Aorta (tissue), 5 donors: ENCODE measurements around the gene SOHLH2. TPM values are rescaled to one million over a fixed set of nuclear protein-coding genes. Genes with fewer than 3 reads are reported as not detected.

ENCODE experiments used
- ATAC-seq: fragments of 200-7000 bp; cut with Tn5 transposase; one replicate; pipeline ENCODE4 v1.9.1; 2022; ENCODE audit warnings: moderate library complexity; ENCODE audit not compliant: low FRiP score
- DNase-seq, 2 donors: peaks; one replicate each; pipeline ENCODE4 v3.0.0-alpha.2; 2020
- H3K27ac ChIP-seq, 2 donors: one replicate each; pipeline ENCODE4 v1.5.1; 2013; ENCODE audit warnings: low read length in 2 of 2, mild to moderate bottlenecking in 2 of 2, moderate library complexity in 2 of 2, control low read depth in 1 of 2, inconsistent platforms in 1 of 2, low read depth in 1 of 2
- H3K27me3 ChIP-seq, 2 donors: one replicate each; pipeline ENCODE4 v1.6.1; 2013; ENCODE audit warnings: control low read depth in 1 of 2, low read length in 1 of 2, mild to moderate bottlenecking in 1 of 2, moderate library complexity in 1 of 2; ENCODE audit not compliant: insufficient read depth in 2 of 2, control insufficient read depth in 1 of 2
- H3K36me3 ChIP-seq, 2 donors: one replicate each; pipeline ENCODE4 v1.6.1; 2013; ENCODE audit warnings: control low read depth in 1 of 2, low read length in 1 of 2, mild to moderate bottlenecking in 1 of 2; ENCODE audit not compliant: insufficient read depth in 2 of 2, control insufficient read depth in 1 of 2
- H3K4me1 ChIP-seq, 2 donors: one replicate each; pipeline ENCODE4 v1.6.1; 2013; ENCODE audit warnings: low read length in 2 of 2, control low read depth in 1 of 2, mild to moderate bottlenecking in 1 of 2, moderate library complexity in 1 of 2; ENCODE audit not compliant: insufficient read depth in 2 of 2, control insufficient read depth in 1 of 2
- H3K4me3 ChIP-seq, 2 donors: one replicate each; pipeline ENCODE4 v1.5.1; 2013; ENCODE audit warnings: low read length in 2 of 2, control low read depth in 1 of 2, mild to moderate bottlenecking in 1 of 2
- H3K9me3 ChIP-seq: one replicate; pipeline ENCODE4 v1.6.1; 2013; ENCODE audit warnings: mild to moderate bottlenecking, low read length; ENCODE audit not compliant: control insufficient read depth
- WGBS, 2 donors: extraction: QIAGEN DNeasy Blood & Tissue Kit; methylation state at CpG; one replicate each; pipeline ENCODE4 v1.1.7; 2013; 5-methylcytosine and 5-hydroxymethylcytosine counted together
- intact Hi-C, 2 donors: fragments of 100-400 bp; cut with DNase I; formaldehyde crosslinking; loops; one replicate each; pipeline versions ENCODE4 v1.14.2 to v1.15.0; 2022
- polyA plus RNA-seq, 2 donors: library from polyadenylated mRNA; stranded (reverse); fragments of 200-250 nt; gene quantifications; one replicate each; pipeline ENCODE4 v1.2.3, GENCODE V29; 2013
- total RNA-seq, 2 donors: library from RNA; stranded (reverse); fragmentation: NEBNext Ultra II Directional; extraction: Animal tissue kit (Norgen Biotek cat#: 25700); gene quantifications; one replicate each; pipeline ENCODE4 v1.2.1, GENCODE V29; 2021
- donor health status: healthy with polysubstance abuse.
- donor health status: Bipolar disorder and iron deficiency.
- donor health status: DM: no; HTN: no; CAD: no.
- donor health status: DM: no; HTN: no; CAD: no.
- donor health status: DM: yes; HTN: yes; CAD: no.

Gene SOHLH2
- total and polyA plus RNA-seq, 4 donors: 0.63 TPM; not detected in 3

DNA sequence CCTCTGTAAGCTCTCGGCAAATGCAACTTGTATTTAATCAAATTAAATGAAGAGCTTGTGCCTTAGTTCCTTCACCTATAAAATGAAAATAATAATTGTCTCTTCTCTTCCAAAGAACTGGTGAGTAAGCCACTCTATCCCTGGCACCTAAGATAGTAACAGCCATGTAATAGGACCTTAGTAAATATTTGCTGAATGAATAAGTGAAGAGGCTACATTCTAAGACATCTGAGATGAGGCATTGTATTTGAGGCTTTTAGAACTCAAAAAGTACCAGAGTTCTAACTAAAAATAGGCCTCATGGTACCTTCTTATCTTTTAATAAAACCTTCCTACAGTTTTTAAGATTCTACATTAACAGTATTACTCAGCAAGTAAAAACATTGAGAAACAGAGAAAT lies 65.9 kb downstream of the SOHLH2 start:
- ATAC-seq (no peak), DNase-seq (no peak)
- H3K27ac ChIP-seq: no peak overlapping the region
- WGBS, 2 donors: 94 to 96% methylated on average over 1 of the region's 1 CpG
- no peak overlapping the region for H3K4me3 ChIP-seq
- H3K4me1 ChIP-seq: no peaks in the 10 kb centered on the region
- H3K9me3 ChIP-seq: no peaks in the 10 kb centered on the region
- H3K36me3 ChIP-seq: no peaks in the 10 kb centered on the region
- intact Hi-C loops: no loop called here
- no peaks in the 10 kb centered on the region for H3K27me3 ChIP-seq

DNA sequence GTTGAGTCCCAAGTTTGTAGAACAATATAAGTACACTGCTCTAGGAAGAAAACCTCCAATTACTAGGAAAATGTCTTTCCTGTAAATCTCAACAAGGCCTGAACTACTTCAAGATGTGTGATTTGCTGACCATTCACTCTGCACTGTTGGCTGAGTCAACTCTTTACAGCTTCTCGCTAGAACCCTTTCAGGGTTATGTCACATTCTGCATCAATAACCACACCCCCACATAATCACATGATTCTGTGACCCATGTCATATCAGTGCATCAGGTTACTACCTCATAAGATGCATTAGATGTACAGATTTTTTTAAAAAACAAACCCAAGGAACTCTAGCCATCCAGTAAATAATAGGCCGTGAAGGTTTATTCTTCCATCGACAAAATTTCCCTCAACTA lies 67.0 kb downstream of the SOHLH2 start:
- intact Hi-C loops: no loop called here
- Histone ChIP-seq H3K27me3 (no peaks in the 10 kb centered on the region), H3K36me3 (no peaks in the 10 kb centered on the region), H3K9me3 (no peaks in the 10 kb centered on the region), H3K4me3 (no peak overlapping the region), H3K27ac (no peak overlapping the region), H3K4me1 (no peaks in the 10 kb centered on the region)
- ATAC-seq (no peak), DNase-seq (no peak)
- WGBS, 2 donors: 90 to 93% methylated on average over 3 of the region's 3 CpGs

DNA sequence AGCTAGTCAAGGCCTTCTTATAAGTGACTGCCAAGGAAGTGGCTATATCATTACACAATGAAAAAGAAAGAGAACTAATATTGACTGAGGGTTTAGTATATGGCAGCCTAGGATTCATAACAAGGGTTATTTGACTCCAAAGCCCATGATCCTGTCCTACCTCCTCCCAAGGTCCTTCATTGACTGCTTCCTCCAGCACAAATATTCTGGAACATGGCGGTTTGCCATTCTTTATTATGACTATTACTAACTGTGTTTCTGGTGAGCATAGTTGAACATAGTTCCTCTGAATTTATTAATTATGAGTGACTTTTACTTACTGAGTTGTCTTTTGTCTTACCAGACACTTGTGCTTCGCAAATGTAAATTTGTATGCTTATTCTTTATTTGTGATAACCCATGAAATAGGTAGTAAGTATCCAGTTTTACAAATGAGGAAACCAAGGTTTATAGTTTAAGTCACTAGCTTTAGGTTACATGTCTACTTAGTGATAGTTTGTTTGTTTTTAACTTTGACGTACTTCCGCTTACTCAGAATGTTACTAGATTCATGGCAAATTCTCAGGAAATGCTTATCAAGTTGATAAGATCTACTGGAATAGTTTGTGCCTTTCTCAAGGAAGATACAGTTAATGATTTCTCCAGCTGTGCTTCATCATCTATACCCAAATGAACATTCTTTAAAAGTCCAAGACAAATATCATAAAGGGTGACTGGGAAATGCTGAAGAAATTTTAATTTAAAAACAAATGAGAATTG lies 67.7 kb downstream of the SOHLH2 start:
- Histone ChIP-seq H3K27me3 (no peaks in the 10 kb centered on the region), H3K36me3 (no peaks in the 10 kb centered on the region), H3K9me3 (no peaks in the 10 kb centered on the region), H3K4me1 (no peaks in the 10 kb centered on the region), H3K27ac (no peak overlapping the region), H3K4me3 (no peak overlapping the region)
- no peak for DNase-seq
- intact Hi-C loops: no loop called here
- no peak for ATAC-seq
- WGBS, 2 donors: 75 to 79% methylated on average over 4 of the region's 4 CpGs

DNA sequence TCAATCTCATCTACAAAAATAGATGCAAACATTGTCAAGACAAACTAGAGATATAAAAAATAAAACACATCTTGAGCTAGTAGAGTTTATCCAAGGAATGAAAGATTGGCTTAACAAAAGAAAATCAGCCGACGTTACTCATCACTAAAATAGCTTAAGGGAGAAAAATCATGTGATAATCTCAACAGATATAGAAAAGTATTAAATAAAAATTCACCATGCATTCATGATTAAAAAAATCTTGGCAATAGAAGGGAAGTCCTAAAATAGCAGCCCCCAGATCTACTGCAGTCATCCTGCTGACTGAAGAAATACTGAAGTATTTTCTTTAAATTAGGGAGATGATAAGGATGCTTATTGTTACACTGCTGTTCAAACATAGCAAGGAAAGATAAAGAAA lies 70.6 kb downstream of the SOHLH2 start:
- H3K27ac ChIP-seq: no peak overlapping the region
- no peaks in the 10 kb centered on the region for H3K4me1 ChIP-seq
- no peaks in the 10 kb centered on the region for H3K27me3 ChIP-seq
- intact Hi-C loops: no loop called here
- H3K36me3 ChIP-seq: no peaks in the 10 kb centered on the region
- WGBS, 2 donors: 7 to 19% methylated on average over 2 of the region's 2 CpGs
- DNase-seq (no peak), ATAC-seq (no peak)
- no peaks in the 10 kb centered on the region for H3K9me3 ChIP-seq
- no peak overlapping the region for H3K4me3 ChIP-seq

DNA sequence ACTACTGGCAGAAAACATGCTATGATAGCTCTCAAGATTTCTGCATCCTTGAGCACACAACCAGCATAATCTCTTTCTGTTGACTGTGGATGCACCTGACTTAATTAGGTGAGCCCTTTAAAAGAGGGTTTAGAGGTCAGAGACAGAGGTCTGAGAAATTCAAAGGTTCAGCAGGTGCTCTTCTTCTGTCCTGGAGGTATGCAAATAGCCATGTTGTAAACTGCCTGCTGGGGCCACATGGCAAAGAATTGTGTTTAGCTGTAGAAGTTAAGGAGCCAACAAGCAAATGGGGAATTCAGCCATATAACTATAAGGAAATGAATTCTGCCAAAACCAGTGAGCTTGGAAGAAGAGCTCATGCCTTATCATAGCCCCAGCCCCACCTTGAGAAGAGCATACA lies 71.6 kb downstream of the SOHLH2 start:
- no peak for ATAC-seq
- H3K27me3 ChIP-seq: no peaks in the 10 kb centered on the region
- intact Hi-C loops: no loop called here
- H3K27ac ChIP-seq: no peak overlapping the region
- no peaks in the 10 kb centered on the region for H3K9me3 ChIP-seq
- no peak overlapping the region for H3K4me3 ChIP-seq
- no peak for DNase-seq
- H3K4me1 ChIP-seq: no peaks in the 10 kb centered on the region
- H3K36me3 ChIP-seq: no peaks in the 10 kb centered on the region

DNA sequence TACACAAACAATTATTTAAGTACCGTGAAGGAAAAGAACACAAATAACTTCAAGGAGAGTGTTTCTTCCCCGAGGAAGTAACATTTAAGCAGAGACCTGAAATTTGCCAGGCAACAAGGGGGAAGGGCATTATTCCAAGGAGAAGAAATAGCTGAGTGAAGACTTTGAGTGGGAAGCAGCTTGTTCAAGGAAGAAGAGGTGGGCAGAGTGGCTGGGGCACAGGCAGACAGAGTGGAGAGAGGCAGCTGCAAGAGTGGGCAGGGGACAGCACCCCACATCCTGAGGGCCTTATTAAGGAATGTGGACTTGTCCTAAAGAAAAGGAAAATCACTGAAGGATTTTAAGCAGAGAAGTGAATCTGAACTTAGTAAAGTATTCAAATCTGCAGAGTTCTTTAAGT lies 78.5 kb downstream of the SOHLH2 start:
- no peak for ATAC-seq
- H3K27ac ChIP-seq: no peak overlapping the region
- intact Hi-C loops: no loop called here
- no peaks in the 10 kb centered on the region for H3K4me1 ChIP-seq
- H3K27me3 ChIP-seq: no peaks in the 10 kb centered on the region
- no peaks in the 10 kb centered on the region for H3K9me3 ChIP-seq
- no peak overlapping the region for H3K4me3 ChIP-seq
- WGBS, 2 donors: 70 to 72% methylated on average over 2 of the region's 2 CpGs
- no peaks in the 10 kb centered on the region for H3K36me3 ChIP-seq
- no peak for DNase-seq

DNA sequence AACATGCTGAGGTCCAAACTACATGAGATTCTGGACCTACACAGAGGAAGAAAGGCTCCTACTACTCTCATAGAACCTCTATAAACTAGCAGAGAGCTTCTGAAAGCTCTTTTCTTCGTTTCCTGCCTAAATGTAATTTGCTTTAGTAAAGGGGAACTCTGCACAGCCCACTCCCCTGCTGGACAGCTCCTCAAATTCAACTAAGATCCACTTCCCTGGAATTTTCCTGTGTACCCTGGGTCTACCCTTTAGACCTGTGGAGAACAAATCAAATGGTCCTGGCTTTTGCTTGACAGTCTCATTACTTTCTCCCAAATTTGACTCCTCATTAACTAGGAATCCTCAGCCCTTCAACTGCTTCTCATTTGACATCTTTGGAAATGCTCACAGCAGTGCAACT lies 79.7 kb downstream of the SOHLH2 start:
- Histone ChIP-seq H3K9me3 (no peaks in the 10 kb centered on the region), H3K4me3 (no peak overlapping the region), H3K4me1 (no peaks in the 10 kb centered on the region), H3K36me3 (no peaks in the 10 kb centered on the region), H3K27ac (no peak overlapping the region), H3K27me3 (no peaks in the 10 kb centered on the region)
- DNase-seq: no peak
- 77 to 78% methylated on average over 1 of the region's 1 CpG for WGBS, 2 donors
- intact Hi-C loops: no loop called here
- no peak for ATAC-seq

DNA sequence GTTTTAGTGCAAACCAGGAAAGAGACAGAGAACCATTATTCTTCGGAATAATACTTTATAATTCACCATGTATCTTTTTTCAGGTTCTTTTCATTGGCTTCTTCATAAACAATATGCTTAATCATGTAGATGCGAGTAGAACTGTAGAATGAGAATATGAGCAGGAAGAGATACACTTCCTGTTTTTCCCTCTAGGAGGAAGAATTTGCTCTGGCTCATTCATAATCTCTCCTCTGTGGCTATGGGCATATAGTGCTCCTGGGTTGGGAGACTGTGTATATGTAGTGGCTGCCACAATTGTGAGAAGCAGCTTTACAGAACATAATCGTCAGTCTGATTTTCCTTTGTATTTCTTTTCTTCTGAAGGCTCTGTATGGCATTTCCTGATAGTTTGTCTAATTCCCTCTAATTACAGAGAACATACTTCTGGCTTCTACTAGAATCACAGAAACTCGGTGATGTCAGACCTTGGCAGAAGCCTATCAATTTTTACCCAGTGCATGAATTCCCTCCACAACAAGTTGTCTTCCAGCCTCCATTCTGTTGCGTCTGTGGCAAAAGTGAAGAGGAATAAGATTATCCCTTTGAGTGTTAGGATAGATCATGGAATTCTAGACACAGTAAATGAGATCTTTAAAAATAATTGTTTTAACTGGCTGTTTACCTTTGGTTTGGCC lies 80.3 kb downstream of the SOHLH2 start:
- WGBS, 2 donors: 36 to 44% methylated on average over 5 of the region's 5 CpGs

DNA sequence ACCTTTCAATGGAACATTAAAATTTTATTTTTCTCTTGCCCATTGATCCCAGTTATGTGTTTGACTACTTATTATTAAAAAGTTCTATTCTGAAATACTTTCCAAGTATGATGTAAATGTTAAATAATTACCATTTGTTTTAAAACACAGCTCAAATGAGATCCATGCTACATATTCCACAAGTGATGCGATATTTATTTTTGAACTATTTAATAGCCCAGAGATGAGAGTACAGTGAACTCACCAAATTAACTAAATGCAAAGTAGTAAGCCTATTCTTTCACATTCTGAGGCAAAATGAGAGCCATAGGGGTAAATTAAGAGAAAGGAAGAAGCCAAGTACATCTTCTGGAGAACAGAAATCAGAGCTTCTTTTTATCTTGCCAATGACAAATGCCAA lies 82.0 kb downstream of the SOHLH2 start:
- Histone ChIP-seq H3K27ac (no peak overlapping the region), H3K4me3 (no peak overlapping the region), H3K9me3 (no peaks in the 10 kb centered on the region), H3K36me3 (no peaks in the 10 kb centered on the region), H3K4me1 (no peaks in the 10 kb centered on the region), H3K27me3 (no peaks in the 10 kb centered on the region)
- DNase-seq (no peak), ATAC-seq (no peak)
- intact Hi-C loops: no loop called here
- WGBS, 2 donors: 95 to 98% methylated on average over 1 of the region's 1 CpG

More for the DNA sequence above, 80.3 kb downstream of the SOHLH2 start:
- H3K4me3 ChIP-seq: no peak overlapping the region
- ATAC-seq: no peak
- no peak overlapping the region for H3K27ac ChIP-seq
- DNase-seq: no peak
- H3K4me1 ChIP-seq: no peaks in the 10 kb centered on the region
- intact Hi-C loops: no loop called here
- no peaks in the 10 kb centered on the region for H3K27me3 ChIP-seq
- H3K36me3 ChIP-seq: no peaks in the 10 kb centered on the region
- no peaks in the 10 kb centered on the region for H3K9me3 ChIP-seq
